ENCODE measurements around the gene WNT9A. TPM values are rescaled to one million over a fixed set of nuclear protein-coding genes. Genes with fewer than 3 reads are reported as not detected.
"Not testable (repeated sequence)": the region's sequence is repeated elsewhere in the genome, so short reads cannot be mapped to it uniquely, and the experiment has no call there.

WNT9A gene
- total RNA-seq, 3 donors from 2014 or later: 1.1 to 2.5 (median 1.3) TPM

DNA sequence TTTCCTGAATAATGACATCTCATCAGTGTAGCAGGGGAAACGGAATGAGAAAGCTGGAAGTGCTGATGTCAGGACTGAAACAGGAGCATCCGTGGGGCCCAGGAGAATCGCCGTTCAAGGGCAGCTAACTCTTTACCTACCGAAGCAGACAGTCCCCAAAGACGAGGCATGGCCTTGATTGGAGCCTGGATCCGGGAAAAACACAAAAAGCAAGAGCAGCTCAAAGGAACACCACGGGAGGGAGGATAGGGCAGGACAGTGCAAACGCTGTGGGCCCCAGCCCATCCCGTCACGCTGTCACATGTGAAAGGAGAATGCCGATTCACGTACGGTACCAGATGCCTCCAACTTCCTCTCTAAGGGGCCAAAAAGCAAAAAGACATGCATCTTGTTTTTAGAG is 34.9 kb downstream of the WNT9A start:
- Histone ChIP-seq H3K27me3 (no peaks in the 10 kb centered on the region), H3K36me3 (no peaks in the 10 kb centered on the region), H3K27ac (no peak overlapping the region), H3K4me1 (no peaks in the 10 kb centered on the region), H3K9me3 (no peaks in the 10 kb centered on the region), H3K4me3 (no peak overlapping the region)
- TF ChIP-seq POLR2A (IDR thresholded peaks at IDR 0.05) (no peak), POLR2AphosphoS5 (IDR thresholded peaks at IDR 0.05) (no peak)
- TF ChIP-seq, protein P1, sequence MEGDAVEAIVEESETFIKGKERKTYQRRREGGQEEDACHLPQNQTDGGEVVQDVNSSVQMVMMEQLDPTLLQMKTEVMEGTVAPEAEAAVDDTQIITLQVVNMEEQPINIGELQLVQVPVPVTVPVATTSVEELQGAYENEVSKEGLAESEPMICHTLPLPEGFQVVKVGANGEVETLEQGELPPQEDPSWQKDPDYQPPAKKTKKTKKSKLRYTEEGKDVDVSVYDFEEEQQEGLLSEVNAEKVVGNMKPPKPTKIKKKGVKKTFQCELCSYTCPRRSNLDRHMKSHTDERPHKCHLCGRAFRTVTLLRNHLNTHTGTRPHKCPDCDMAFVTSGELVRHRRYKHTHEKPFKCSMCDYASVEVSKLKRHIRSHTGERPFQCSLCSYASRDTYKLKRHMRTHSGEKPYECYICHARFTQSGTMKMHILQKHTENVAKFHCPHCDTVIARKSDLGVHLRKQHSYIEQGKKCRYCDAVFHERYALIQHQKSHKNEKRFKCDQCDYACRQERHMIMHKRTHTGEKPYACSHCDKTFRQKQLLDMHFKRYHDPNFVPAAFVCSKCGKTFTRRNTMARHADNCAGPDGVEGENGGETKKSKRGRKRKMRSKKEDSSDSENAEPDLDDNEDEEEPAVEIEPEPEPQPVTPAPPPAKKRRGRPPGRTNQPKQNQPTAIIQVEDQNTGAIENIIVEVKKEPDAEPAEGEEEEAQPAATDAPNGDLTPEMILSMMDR (IDR thresholded peaks at IDR 0.05): no peak
- intact Hi-C loops (cut with DNase I; ENCODE audit: low total_unique reads): loop anchor here (10.0 kb wide), 1 partner anchor 832 kb away; no protein-coding TSS in a partner anchor
- DNase-seq (ENCODE audit: low spot score in 2 of 2): no peak

DNA sequence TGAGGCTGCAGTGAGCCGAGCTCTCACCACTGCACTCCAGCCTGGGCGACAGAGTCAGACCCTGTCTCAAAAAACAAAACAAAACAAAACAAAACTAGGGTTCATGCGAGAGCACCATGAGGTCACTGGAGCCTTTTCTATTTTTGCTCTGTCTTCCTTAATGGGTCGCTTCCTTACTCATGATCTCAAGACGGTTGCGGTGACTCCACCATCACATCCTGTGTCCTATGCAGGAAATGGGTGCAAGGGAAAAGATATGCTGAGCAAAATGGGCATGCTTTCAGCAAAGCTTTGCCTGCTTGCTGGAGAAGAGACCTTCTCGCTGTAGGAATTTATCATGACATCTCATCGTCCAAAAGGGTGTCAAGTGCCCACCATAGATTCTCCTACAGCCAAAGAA is 36.4 kb downstream of the WNT9A start:
- H3K9me3 ChIP-seq: no peaks in the 10 kb centered on the region
- no peaks in the 10 kb centered on the region for H3K36me3 ChIP-seq
- TF ChIP-seq POLR2AphosphoS5 (IDR thresholded peaks at IDR 0.05): no peak
- TF ChIP-seq, protein P1 (IDR thresholded peaks at IDR 0.05): no peak
- TF ChIP-seq POLR2A (IDR thresholded peaks at IDR 0.05): no peak
- no peak overlapping the region for H3K4me3 ChIP-seq
- H3K4me1 ChIP-seq: no peaks in the 10 kb centered on the region
- DNase-seq (ENCODE audit: low spot score in 2 of 2): no peak
- intact Hi-C loops (cut with DNase I; ENCODE audit: low total_unique reads): loop anchor here (10.0 kb wide), 1 partner anchor 833 kb away; no protein-coding TSS in a partner anchor
- H3K27ac ChIP-seq: no peak overlapping the region
- no peaks in the 10 kb centered on the region for H3K27me3 ChIP-seq

DNA sequence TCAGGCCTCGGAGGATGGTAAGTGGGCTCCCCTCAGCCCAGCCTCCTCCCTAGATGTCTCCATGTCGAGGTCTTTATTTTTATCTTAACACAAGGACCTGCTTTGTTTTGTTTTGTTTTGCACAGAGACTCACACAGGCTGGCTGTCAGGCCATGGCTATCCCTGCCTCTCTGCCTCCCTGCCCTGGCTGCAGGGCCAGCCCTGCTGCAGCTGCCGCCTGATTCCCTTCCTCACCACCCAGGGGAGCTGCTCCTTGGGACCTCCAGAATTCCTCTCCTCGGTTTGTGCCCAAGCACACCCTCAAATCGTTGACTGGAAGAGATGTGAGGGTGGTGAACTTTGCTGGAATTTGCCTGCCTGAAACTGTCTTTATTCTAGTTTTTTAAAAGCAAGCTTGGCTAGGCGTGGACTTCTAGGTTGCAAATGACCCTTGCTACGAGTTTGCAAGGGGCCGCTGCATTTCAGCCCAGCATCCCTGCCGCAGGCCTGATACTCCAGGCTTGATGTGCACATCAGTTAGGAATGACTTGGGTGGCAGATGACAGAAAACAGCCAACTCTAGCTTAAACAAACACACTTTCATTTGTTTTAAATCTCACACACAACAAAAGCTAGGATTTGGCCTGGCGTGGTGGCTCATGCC is 37.1 kb downstream of the WNT9A start:
- intact Hi-C loops (cut with DNase I; ENCODE audit: low total_unique reads): loop anchor here (10.0 kb wide), 1 partner anchor 834 kb away; no protein-coding TSS in a partner anchor
- DNase-seq (ENCODE audit: low spot score in 2 of 2): no peak
- no peak overlapping the region for H3K4me3 ChIP-seq
- H3K27me3 ChIP-seq: no peaks in the 10 kb centered on the region
- H3K9me3 ChIP-seq: no peaks in the 10 kb centered on the region
- H3K4me1 ChIP-seq: no peaks in the 10 kb centered on the region
- no peaks in the 10 kb centered on the region for H3K36me3 ChIP-seq
- TF ChIP-seq POLR2A (IDR thresholded peaks at IDR 0.05) (no peak), POLR2AphosphoS5 (IDR thresholded peaks at IDR 0.05) (no peak)
- TF ChIP-seq, protein P1 (IDR thresholded peaks at IDR 0.05): no peak
- no peak overlapping the region for H3K27ac ChIP-seq

DNA sequence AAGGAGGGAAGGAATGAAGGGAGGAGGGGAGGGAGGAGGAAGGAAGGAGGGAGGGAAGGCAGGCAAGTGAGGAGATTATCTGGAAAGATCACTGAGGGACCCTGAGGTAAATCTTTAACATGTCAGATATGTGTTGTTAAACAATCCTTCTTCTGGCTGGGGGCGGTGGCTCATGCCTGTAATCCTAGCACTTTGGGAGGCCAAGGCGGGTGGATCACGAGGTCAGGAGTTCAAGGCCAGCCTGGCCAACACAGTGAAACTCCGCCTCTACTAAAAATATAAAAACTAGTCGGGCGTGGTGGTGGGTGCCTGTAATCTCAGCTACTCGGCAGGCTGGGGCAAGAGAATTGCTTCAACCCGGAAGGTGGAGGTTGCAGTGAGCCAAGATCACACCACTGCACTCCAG is 37.8 kb downstream of the WNT9A start:
- not testable (repeated sequence) for H3K27me3 ChIP-seq; H3K36me3 ChIP-seq; H3K4me3 ChIP-seq; H3K4me1 ChIP-seq; DNase-seq (ENCODE audit: low spot score in 2 of 2); H3K9me3 ChIP-seq
- intact Hi-C loops (cut with DNase I; ENCODE audit: low total_unique reads): loop anchor here (10.0 kb wide), 1 partner anchor 835 kb away; no protein-coding TSS in a partner anchor
- peak overlapping the region in 1 of 2 donors; percentile 12 for H3K27ac ChIP-seq

DNA sequence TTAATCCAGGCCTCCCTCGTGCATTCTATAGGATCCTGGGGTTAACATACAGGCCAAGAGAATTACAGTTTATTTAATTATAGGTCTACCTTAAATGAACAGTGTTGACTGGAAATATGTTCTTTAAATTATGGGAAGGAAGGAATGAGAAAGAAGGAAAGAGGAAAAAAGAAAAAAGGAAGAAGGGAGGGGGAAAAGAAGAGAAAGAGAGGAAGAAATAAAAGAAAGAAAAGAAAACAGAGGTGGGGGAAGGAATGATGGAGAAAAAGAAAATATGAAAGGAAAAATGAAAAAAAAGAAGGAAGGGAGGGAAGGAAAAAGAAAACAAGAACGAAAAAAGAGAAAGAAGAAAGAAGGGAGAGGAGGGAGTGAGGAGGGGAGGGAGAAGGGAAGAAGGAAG is 38.5 kb downstream of the WNT9A start:
- Histone ChIP-seq H3K27me3 (no peaks in the 10 kb centered on the region), H3K9me3 (no peaks in the 10 kb centered on the region), H3K4me1 (no peaks in the 10 kb centered on the region), H3K36me3 (no peaks in the 10 kb centered on the region), H3K4me3 (no peak overlapping the region), H3K27ac (no peak overlapping the region)
- intact Hi-C loops (cut with DNase I; ENCODE audit: low total_unique reads): no loop called here
- DNase-seq (ENCODE audit: low spot score in 2 of 2): no peak
- TF ChIP-seq, protein P1 (IDR thresholded peaks at IDR 0.05): no peak
- TF ChIP-seq POLR2AphosphoS5 (IDR thresholded peaks at IDR 0.05) (no peak), POLR2A (IDR thresholded peaks at IDR 0.05) (no peak)
